Measurements from ENCODE around the gene TMEM203.

- TF ChIP-seq CTCF (IDR thresholded peaks at IDR 0.05) (no peak), ZFX (IDR thresholded peaks at IDR 0.05; ENCODE audit: borderline replicate concordance) (no peak)
Measured at GRCh38 chr9:137159105-137160053, 46.1 kb downstream of the TMEM203 start.

Measured in 22Rv1 (cell line).